Right lobe of liver (tissue), 4 donors: Measurements from ENCODE around the gene STXBP4.

Source experiments
- CTCF ChIP-seq, 4 donors: fragments of 200-600 bp in 3 of 4; fragments of 450-650 bp in 1 of 4; IDR thresholded peaks; one replicate each; pipeline versions ENCODE4 v1.5.1 to v1.8.0; 2016 to 2022; ENCODE audit warnings: antibody characterized with exemption in 4 of 4, mild to moderate bottlenecking in 2 of 4
- POLR2A ChIP-seq: fragments of 450-650 bp; IDR thresholded peaks from one replicate; pipeline ENCODE4 v1.6.1; 2017; ENCODE audit warnings: antibody characterized with exemption, mild to moderate bottlenecking
- donor health status: DM: no; HTN: no; CAD: no.
- donor health status: DM: no; HTN: no; CAD: no.
- donor health status: DM: no; HTN: yes; CAD: no.

- TF ChIP-seq CTCF (IDR thresholded peaks at IDR 0.05): no peak
- TF ChIP-seq POLR2A: no peak
Measured at GRCh38 chr17:55201308-55201932, 232.9 kb downstream of the STXBP4 start.
